Stimulated activated CD4-positive, alpha-beta T cell treated with anti-CD3 and anti-CD28 coated beads, Interleukin-12 subunit alpha, Interleukin-12 subunit beta, amount 100 ng/mL, for 4 hours (primary cell): Measurements from ENCODE around the gene PDAP1.
A peak's percentile ranks its signal among the peaks of the same experiment; 100 is the strongest.
"Not testable (repeated sequence)": the region's sequence is repeated elsewhere in the genome, so short reads cannot be mapped to it uniquely, and the experiment has no call there.

Experiments used
- DNase-seq: peaks from one replicate; pipeline ENCODE4 v3.0.0-alpha.2; 2020

PDAP1 gene

GRCh38 chr7:99424932-99425730 is 16.7 kb upstream of the PDAP1 start:
- DNase-seq: no peak

GRCh38 chr7:99422625-99423024 is 14.2 kb upstream of the PDAP1 start:
- DNase-seq: no peak

GRCh38 chr7:99422186-99422585 is 13.8 kb upstream of the PDAP1 start:
- no peak for DNase-seq

GRCh38 chr7:99420986-99421385 is 12.6 kb upstream of the PDAP1 start:
- DNase-seq: no peak

- no peak for DNase-seq
Observed at GRCh38 chr7:99420213-99420612, 11.8 kb upstream of the PDAP1 start.

GRCh38 chr7:99419323-99420021 is 11.1 kb upstream of the PDAP1 start:
- DNase-seq: no peak

GRCh38 chr7:99418260-99418659 is 9.9 kb upstream of the PDAP1 start:
- DNase-seq: no peak

GRCh38 chr7:99415513-99416127 is 7.2 kb upstream of the PDAP1 start:
- not testable (repeated sequence) for DNase-seq

GRCh38 chr7:99410635-99411034 is 2.2 kb upstream of the PDAP1 start:
- DNase-seq: no peak

- DNase-seq: no peak
Observed at GRCh38 chr7:99409806-99410205, 1.4 kb upstream of the PDAP1 start.

- no peak for DNase-seq
Observed at GRCh38 chr7:99409192-99409572, 785 bp upstream of the PDAP1 start.

GRCh38 chr7:99407872-99408378 is 472 bp downstream of the PDAP1 start:
- peak; percentile 42 for DNase-seq

- DNase-seq: no peak
Observed at GRCh38 chr7:99406557-99406956, 1.8 kb downstream of the PDAP1 start.

- DNase-seq: no peak
Observed at GRCh38 chr7:99404977-99405320, 3.4 kb downstream of the PDAP1 start.

GRCh38 chr7:99404235-99404976 is 4.0 kb downstream of the PDAP1 start:
- DNase-seq: no peak

GRCh38 chr7:99403764-99404163 is 4.6 kb downstream of the PDAP1 start:
- no peak for DNase-seq

- no peak for DNase-seq
Observed at GRCh38 chr7:99402854-99403253, 5.5 kb downstream of the PDAP1 start.

GRCh38 chr7:99399597-99399996 is 8.8 kb downstream of the PDAP1 start:
- no peak for DNase-seq

- DNase-seq: no peak
Observed at GRCh38 chr7:99398891-99399445, 9.4 kb downstream of the PDAP1 start.

GRCh38 chr7:99397297-99397983 is 11.0 kb downstream of the PDAP1 start:
- DNase-seq: no peak

GRCh38 chr7:99396418-99397296 is 11.7 kb downstream of the PDAP1 start:
- DNase-seq: no peak
